Measurements from ENCODE around the gene ATXN3L. TPM values are rescaled to one million over a fixed set of nuclear protein-coding genes. Genes with fewer than 3 reads are reported as not detected.

The ATXN3L gene
- total and polyA plus RNA-seq, 4 donors, result not detected

DNA sequence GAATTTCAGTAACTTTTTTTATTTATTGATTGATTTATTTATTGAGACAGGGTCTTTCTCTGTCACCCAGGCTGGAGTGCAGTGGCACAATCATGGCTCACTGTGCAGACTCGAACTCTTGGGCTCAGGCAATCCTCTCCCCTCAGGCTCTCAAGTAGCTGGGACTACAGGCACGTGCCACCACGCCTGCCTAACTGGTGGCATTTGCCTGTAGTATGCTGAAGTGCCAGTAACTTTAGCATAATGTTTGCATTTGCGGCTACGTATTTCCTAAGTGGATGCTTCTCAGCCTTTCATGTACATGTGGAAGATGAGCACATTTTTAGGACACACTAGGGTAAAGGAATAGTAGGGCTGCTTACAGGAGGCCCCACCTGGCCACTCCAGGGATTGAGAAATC lies 45.3 kb upstream of the ATXN3L start:
- Histone ChIP-seq H3K4me1 (ENCODE audit: control insufficient read depth in 4 of 4, insufficient read depth in 4 of 4, low read length in 3 of 4) (no peaks in the 10 kb centered on the region), H3K36me3 (ENCODE audit: control insufficient read depth in 4 of 4, insufficient read depth in 3 of 4, low read depth in 1 of 4, low read length in 3 of 4) (no peaks in the 10 kb centered on the region), H3K27me3 (ENCODE audit: control insufficient read depth in 4 of 4, insufficient read depth in 4 of 4, low read length in 3 of 4) (peaks cover 0 to 3% (median 0%) of the 10 kb centered on the region in 4 donors), H3K9me3 (ENCODE audit: control insufficient read depth in 4 of 4, low read length in 3 of 4) (no peaks in the 10 kb centered on the region), H3K9ac (ENCODE audit: low read depth in 1 of 2, low read length in 2 of 2) (no peak overlapping the region), H3K4me3 (ENCODE audit: low read depth in 1 of 3, low read length in 3 of 3) (no peak overlapping the region), H3K27ac (ENCODE audit: low read depth in 1 of 2, low read length in 2 of 2) (no peak overlapping the region)
- TF ChIP-seq RXRA (IDR thresholded peaks at IDR 0.05) (no peak), ZBTB33 (IDR thresholded peaks at IDR 0.05) (no peak), SP1 (IDR thresholded peaks at IDR 0.05) (no peak), RAD21 (IDR thresholded peaks at IDR 0.05) (no peak), NR2F2 (IDR thresholded peaks at IDR 0.05) (no peak), HNF4G (IDR thresholded peaks at IDR 0.05) (no peak), FOXA1 (IDR thresholded peaks at IDR 0.05) (no peak), GABPA (IDR thresholded peaks at IDR 0.05 in 1 of 2, conservative IDR thresholded peaks at IDR 0.05 in 1 of 2) (no peak), HNF4A (conservative IDR thresholded peaks at IDR 0.05) (no peak), JUND (IDR thresholded peaks at IDR 0.05) (no peak), FOXA2 (IDR thresholded peaks at IDR 0.05) (no peak)
- TF ChIP-seq, protein P1, sequence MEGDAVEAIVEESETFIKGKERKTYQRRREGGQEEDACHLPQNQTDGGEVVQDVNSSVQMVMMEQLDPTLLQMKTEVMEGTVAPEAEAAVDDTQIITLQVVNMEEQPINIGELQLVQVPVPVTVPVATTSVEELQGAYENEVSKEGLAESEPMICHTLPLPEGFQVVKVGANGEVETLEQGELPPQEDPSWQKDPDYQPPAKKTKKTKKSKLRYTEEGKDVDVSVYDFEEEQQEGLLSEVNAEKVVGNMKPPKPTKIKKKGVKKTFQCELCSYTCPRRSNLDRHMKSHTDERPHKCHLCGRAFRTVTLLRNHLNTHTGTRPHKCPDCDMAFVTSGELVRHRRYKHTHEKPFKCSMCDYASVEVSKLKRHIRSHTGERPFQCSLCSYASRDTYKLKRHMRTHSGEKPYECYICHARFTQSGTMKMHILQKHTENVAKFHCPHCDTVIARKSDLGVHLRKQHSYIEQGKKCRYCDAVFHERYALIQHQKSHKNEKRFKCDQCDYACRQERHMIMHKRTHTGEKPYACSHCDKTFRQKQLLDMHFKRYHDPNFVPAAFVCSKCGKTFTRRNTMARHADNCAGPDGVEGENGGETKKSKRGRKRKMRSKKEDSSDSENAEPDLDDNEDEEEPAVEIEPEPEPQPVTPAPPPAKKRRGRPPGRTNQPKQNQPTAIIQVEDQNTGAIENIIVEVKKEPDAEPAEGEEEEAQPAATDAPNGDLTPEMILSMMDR (IDR thresholded peaks at IDR 0.05; ENCODE audit: low read depth, low read length, missing input control), result no peak
- over 99% methylated on average over 5 of the region's 5 CpGs for WGBS
- DNase-seq (ENCODE audit: low spot score), result no peak

GRCh38 chrX:13364230-13364857 lies 44.5 kb upstream of the ATXN3L start:
- Histone ChIP-seq H3K36me3 (ENCODE audit: control insufficient read depth in 4 of 4, insufficient read depth in 3 of 4, low read depth in 1 of 4, low read length in 3 of 4) (no peaks in the 10 kb centered on the region), H3K9ac (ENCODE audit: low read depth in 1 of 2, low read length in 2 of 2) (no peak overlapping the region), H3K27ac (ENCODE audit: low read depth in 1 of 2, low read length in 2 of 2) (no peak overlapping the region), H3K4me1 (ENCODE audit: control insufficient read depth in 4 of 4, insufficient read depth in 4 of 4, low read length in 3 of 4) (no peaks in the 10 kb centered on the region), H3K27me3 (ENCODE audit: control insufficient read depth in 4 of 4, insufficient read depth in 4 of 4, low read length in 3 of 4) (peaks cover 0 to 4% (median 0%) of the 10 kb centered on the region in 4 donors), H3K9me3 (ENCODE audit: control insufficient read depth in 4 of 4, low read length in 3 of 4) (no peaks in the 10 kb centered on the region), H3K4me3 (ENCODE audit: low read depth in 1 of 3, low read length in 3 of 3) (no peak overlapping the region)
- no peak for DNase-seq (ENCODE audit: low spot score)
- WGBS, result 82% methylated on average over 4 of the region's 4 CpGs
- TF ChIP-seq JUND (IDR thresholded peaks at IDR 0.05) (no peak), ATF3 (IDR thresholded peaks at IDR 0.05) (no peak), GABPA (IDR thresholded peaks at IDR 0.05 in 1 of 2, conservative IDR thresholded peaks at IDR 0.05 in 1 of 2) (no peak), HNF4A (conservative IDR thresholded peaks at IDR 0.05) (peak in 1 of 2 donors; percentile 25), HNF4G (IDR thresholded peaks at IDR 0.05) (no peak)
- TF ChIP-seq, protein P1 (IDR thresholded peaks at IDR 0.05; ENCODE audit: low read depth, low read length, missing input control), result no peak

Data from liver (tissue), 9 donors.